GM12878 (cell line): ENCODE results near the gene CDC42EP1. TPM values are rescaled to one million over a fixed set of nuclear protein-coding genes. Genes with fewer than 3 reads are reported as not detected.

Source experiments
- ATF2 ChIP-seq: IDR thresholded peaks from 2 replicates; pipeline ENCODE4 v1.6.1; 2012; ENCODE audit warnings: low read length, inconsistent platforms
- BCLAF1 ChIP-seq: fragments of 450-650 bp; IDR thresholded peaks from 2 replicates; pipeline ENCODE4 v1.6.1; 2017; ENCODE audit warnings: antibody characterized with exemption, mild to moderate bottlenecking, moderate library complexity
- BHLHE40 ChIP-seq, 2 experiments: fragments of 450-650 bp in 1 of 2; IDR thresholded peaks; 2 replicates each; pipeline ENCODE4 v1.6.1; 2011 to 2017; ENCODE audit warnings: low read depth in 2 of 2, borderline replicate concordance in 1 of 2, improper control_type of control experiment in 1 of 2, low read length in 1 of 2, mild to moderate bottlenecking in 1 of 2
- CBX5 ChIP-seq: sonication (generic); IDR thresholded peaks from 2 replicates; pipeline ENCODE4 v1.6.1; 2016; ENCODE audit warnings: low read depth, moderate library complexity, mild to moderate bottlenecking, inconsistent platforms
- CTCF ChIP-seq, 3 experiments: IDR thresholded peaks in 2 of 3; conservative IDR thresholded peaks in 1 of 3; 2 replicates each; pipeline ENCODE4 v1.5.1; 2011; ENCODE audit warnings: low read depth in 3 of 3, low read length in 3 of 3, mild to moderate bottlenecking in 3 of 3, control low read depth in 2 of 3, moderate library complexity in 2 of 3, inconsistent platforms in 1 of 3, mixed read lengths in 1 of 3; ENCODE audit not compliant: control insufficient read depth in 2 of 3, insufficient read depth in 1 of 3; ENCODE audit errors: extremely low read depth in 1 of 3
- EGR1 ChIP-seq, 2 experiments: IDR thresholded peaks; 1 replicate in 1 of 2; 2 replicates in 1 of 2; pipeline ENCODE4 v1.6.1; 2011 to 2012; ENCODE audit warnings: low read depth in 2 of 2, low read length in 2 of 2, borderline replicate concordance in 1 of 2, mild to moderate bottlenecking in 1 of 2, moderate library complexity in 1 of 2
- HDAC6 ChIP-seq: fragments of 200-600 bp; sonication (generic); IDR thresholded peaks from one replicate; pipeline ENCODE4 v1.8.0; 2017; ENCODE audit warnings: antibody characterized with exemption; ENCODE audit not compliant: unreplicated experiment
- HSF1 ChIP-seq: fragments of 150-350 bp; IDR thresholded peaks from 2 replicates; pipeline ENCODE4 v1.6.1; 2014; ENCODE audit warnings: mild to moderate bottlenecking, low read depth, low read length
- IRF5 ChIP-seq: fragments of 450-650 bp; IDR thresholded peaks from 2 replicates; pipeline ENCODE4 v1.6.1; 2017; ENCODE audit warnings: borderline replicate concordance
- JUND ChIP-seq: IDR thresholded peaks from 2 replicates; pipeline ENCODE4 v1.6.1; 2012; ENCODE audit warnings: low read depth, mild to moderate bottlenecking, low read length, improper control_type of control experiment, moderate library complexity
- KLF5 ChIP-seq: fragments of 450-650 bp; IDR thresholded peaks from 2 replicates; pipeline ENCODE4 v1.6.1; 2014; ENCODE audit warnings: mild to moderate bottlenecking; ENCODE audit not compliant: partially characterized antibody
- MEF2B ChIP-seq: fragments of 450-650 bp; IDR thresholded peaks from 2 replicates; pipeline ENCODE4 v1.6.1; 2018; ENCODE audit warnings: mild to moderate bottlenecking, moderate library complexity; ENCODE audit not compliant: partially characterized antibody, poor library complexity, severe bottlenecking
- MTA2 ChIP-seq: fragments of 450-650 bp; IDR thresholded peaks from 2 replicates; pipeline ENCODE4 v1.6.1; 2016; ENCODE audit warnings: low read depth, mild to moderate bottlenecking, moderate library complexity
- NFXL1 ChIP-seq: fragments of 450-650 bp; IDR thresholded peaks from 2 replicates; pipeline ENCODE4 v1.6.1; 2017; ENCODE audit warnings: antibody characterized with exemption, mild to moderate bottlenecking, borderline replicate concordance
- SPI1 ChIP-seq: IDR thresholded peaks from 2 replicates; pipeline ENCODE4 v1.6.1; 2011; ENCODE audit warnings: low read depth, mild to moderate bottlenecking, low read length, moderate library complexity, borderline replicate concordance; ENCODE audit not compliant: insufficient read depth
- STAT1 ChIP-seq: fragments of 450-650 bp; conservative IDR thresholded peaks from 2 replicates; pipeline ENCODE4 v1.6.1; 2014; ENCODE audit warnings: antibody characterized with exemption, mild to moderate bottlenecking
- TARDBP ChIP-seq: IDR thresholded peaks from 2 replicates; pipeline ENCODE4 v1.6.1; 2016; ENCODE audit warnings: borderline replicate concordance
- TBL1XR1 ChIP-seq: IDR thresholded peaks from 2 replicates; pipeline ENCODE4 v1.6.1; 2012; ENCODE audit warnings: low read depth, low read length, improper control_type of control experiment
- YBX1 ChIP-seq: fragments of 450-650 bp; IDR thresholded peaks from 2 replicates; pipeline ENCODE4 v1.6.1; 2016; ENCODE audit warnings: antibody characterized with exemption
- polyA plus RNA-seq, 11 experiments: library from polyadenylated mRNA; depleted of rRNA in 4 of 11; unstranded in 6 of 11; stranded (reverse) in 5 of 11; fragments of >200 nt; fragmentation: Nextera tagmentation in 4 of 11; fragmentation: Illumina TruSeq in 1 of 11; extraction: Ambion mirVana in 4 of 11; extraction: Trizol in 1 of 11; gene quantifications; 1 replicate in 1 of 11; 2 replicates in 10 of 11; pipeline versions ENCODE4 v1.2.1 to v1.2.3, GENCODE V29; 2011 to 2016; ENCODE audit warnings: inconsistent platforms in 2 of 11, missing spikeins in 2 of 11, low read depth in 1 of 11
- total RNA-seq, 4 experiments: library from RNA; depleted of rRNA in 3 of 4; stranded (reverse); fragments of >200 nt in 3 of 4; fragmentation: Illumina TruSeq in 1 of 4; extraction: Trizol in 1 of 4; gene quantifications; 2 replicates each; pipeline versions ENCODE4 v1.2.1 to v1.2.3, GENCODE V29; 2013 to 2021

Gene CDC42EP1
- total and polyA plus RNA-seq, 10 of the 15 experiments (the other 5 are each of a cell fraction or from before 2014, with no cell fraction given), result 0.04 to 0.33 (median 0.09) TPM; not detected in 7

- TF ChIP-seq HSF1 (no peak), JUND (no peak), IRF5 (no peak), EGR1 (IDR thresholded peaks at IDR 0.05; ENCODE audit: borderline replicate concordance in 1 of 2, low read depth in 2 of 2, low read length in 2 of 2) (no peak), BCLAF1 (no peak), HDAC6 (no peak), ATF2 (no peak), MTA2 (no peak), YBX1 (no peak), NFXL1 (no peak), CTCF (IDR thresholded peaks at IDR 0.05 in 2 of 3, conservative IDR thresholded peaks at IDR 0.05 in 1 of 3; ENCODE audit: control insufficient read depth in 2 of 3, extremely low read depth in 1 of 3, insufficient read depth in 1 of 3, low read depth in 3 of 3, low read length in 3 of 3) (no peak), STAT1 (no peak), TBL1XR1 (no peak), TARDBP (no peak), CBX5 (no peak), BHLHE40 (IDR thresholded peaks at IDR 0.05; ENCODE audit: borderline replicate concordance in 1 of 2, low read depth in 2 of 2, low read length in 1 of 2) (peak in 1 of 2 experiments; percentile 42; a peak in 1 of 4 replicates), MEF2B (no peak), KLF5 (no peak), SPI1 (no peak)
Observed at GRCh38 chr22:37519268-37520195, 40.7 kb upstream of the CDC42EP1 start, which contains the start of gene CARD10 (continued).
